ENCODE measurements around the gene RFXAP.

DNA sequence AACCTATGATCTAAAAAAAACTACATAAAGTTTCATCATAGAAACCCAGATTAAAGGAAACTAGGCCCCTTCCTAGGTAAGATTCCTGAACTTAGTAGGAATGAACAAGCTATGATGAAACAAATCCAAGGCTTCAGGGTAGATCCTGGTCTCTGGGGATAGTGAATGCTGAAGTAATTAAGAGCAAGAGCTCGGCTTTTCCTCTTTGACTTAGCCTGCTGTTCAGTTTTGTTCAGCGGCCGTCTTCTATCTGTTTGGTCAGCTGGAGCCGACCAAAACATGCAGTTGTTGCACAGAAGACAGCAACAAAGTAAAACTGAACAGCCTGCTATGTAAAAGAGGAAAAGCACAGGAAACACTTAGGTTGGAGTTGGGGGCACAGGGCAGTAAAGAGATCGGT is 44.1 kb upstream of the RFXAP start:
- TF ChIP-seq, protein P1, sequence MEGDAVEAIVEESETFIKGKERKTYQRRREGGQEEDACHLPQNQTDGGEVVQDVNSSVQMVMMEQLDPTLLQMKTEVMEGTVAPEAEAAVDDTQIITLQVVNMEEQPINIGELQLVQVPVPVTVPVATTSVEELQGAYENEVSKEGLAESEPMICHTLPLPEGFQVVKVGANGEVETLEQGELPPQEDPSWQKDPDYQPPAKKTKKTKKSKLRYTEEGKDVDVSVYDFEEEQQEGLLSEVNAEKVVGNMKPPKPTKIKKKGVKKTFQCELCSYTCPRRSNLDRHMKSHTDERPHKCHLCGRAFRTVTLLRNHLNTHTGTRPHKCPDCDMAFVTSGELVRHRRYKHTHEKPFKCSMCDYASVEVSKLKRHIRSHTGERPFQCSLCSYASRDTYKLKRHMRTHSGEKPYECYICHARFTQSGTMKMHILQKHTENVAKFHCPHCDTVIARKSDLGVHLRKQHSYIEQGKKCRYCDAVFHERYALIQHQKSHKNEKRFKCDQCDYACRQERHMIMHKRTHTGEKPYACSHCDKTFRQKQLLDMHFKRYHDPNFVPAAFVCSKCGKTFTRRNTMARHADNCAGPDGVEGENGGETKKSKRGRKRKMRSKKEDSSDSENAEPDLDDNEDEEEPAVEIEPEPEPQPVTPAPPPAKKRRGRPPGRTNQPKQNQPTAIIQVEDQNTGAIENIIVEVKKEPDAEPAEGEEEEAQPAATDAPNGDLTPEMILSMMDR (IDR thresholded peaks at IDR 0.05), result no peak
- TF ChIP-seq POLR2A (IDR thresholded peaks at IDR 0.05), result no peak

Data from lower leg skin (tissue), 3 donors.